Left lung (tissue), 10 donors: Measurements from ENCODE around the gene HRAS. TPM values are rescaled to one million over a fixed set of nuclear protein-coding genes. Genes with fewer than 3 reads are reported as not detected.

Experiments
- ATAC-seq: fragments of 200-7000 bp; cut with Tn5 transposase; one replicate; pipeline ENCODE4 v1.9.1; 2020; ENCODE audit warnings: moderate library complexity
- DNase-seq, 4 donors: peaks; one replicate each; pipeline ENCODE4 v3.0.0-alpha.2; 2013 to 2020
- H3K27ac ChIP-seq, 2 donors: fragments of 200-600 bp; sonication (generic) in 1 of 2; one replicate each; pipeline versions ENCODE4 v1.5.0 to v1.8.0; 2020 to 2021
- H3K27me3 ChIP-seq, 2 donors: fragments of 200-600 bp; sonication (generic) in 1 of 2; one replicate each; pipeline versions ENCODE4 v1.5.0 to v1.8.0; 2020 to 2021
- H3K36me3 ChIP-seq, 2 donors: fragments of 200-600 bp; sonication (generic) in 1 of 2; one replicate each; pipeline versions ENCODE4 v1.5.0 to v1.8.0; 2020 to 2021
- H3K4me1 ChIP-seq, 2 donors: fragments of 200-600 bp; one replicate each; pipeline ENCODE4 v1.8.0; 2021
- H3K4me3 ChIP-seq, 2 donors: fragments of 200-600 bp; sonication (generic) in 1 of 2; one replicate each; pipeline versions ENCODE4 v1.5.0 to v1.8.0; 2020 to 2021; ENCODE audit warnings: mild to moderate bottlenecking in 1 of 2
- H3K9me3 ChIP-seq, 2 donors: fragments of 200-600 bp; sonication (generic) in 1 of 2; one replicate each; pipeline versions ENCODE4 v1.5.0 to v1.8.0; 2020 to 2021
- intact Hi-C, 2 donors: fragments of 100-400 bp; cut with DNase I; formaldehyde crosslinking; loops; one replicate each; pipeline versions ENCODE4 v1.11.2 to v1.14.2; 2022
- polyA plus RNA-seq, 6 donors: library from polyadenylated mRNA; unstranded; fragments of 120-200 nt; gene quantifications; one replicate each; pipeline ENCODE4 v1.2.1, GENCODE V29; 2013; ENCODE audit not compliant: insufficient read length in 6 of 6
- total RNA-seq, 2 donors: library from RNA; stranded (reverse); fragmentation: NEBNext Ultra II Directional; extraction: Animal tissue kit (Norgen Biotek cat#: 25700); gene quantifications; one replicate each; pipeline ENCODE4 v1.2.1, GENCODE V29; 2021
- TF ChIP-seq, protein P1 (sequence below), 2 donors: fragments of 200-600 bp; sonication (generic) in 1 of 2; IDR thresholded peaks; one replicate each; pipeline versions ENCODE4 v1.5.0 to v1.8.0; 2021; ENCODE audit warnings: antibody characterized with exemption in 2 of 2
- donor health status: DM: no; HTN: yes; CAD: no.
- donor health status: DM: no; HTN: no; CAD: no.

HRAS gene
- total and polyA plus RNA-seq, 8 donors = 32.4 to 52.4 (median 37.9) TPM

DNA sequence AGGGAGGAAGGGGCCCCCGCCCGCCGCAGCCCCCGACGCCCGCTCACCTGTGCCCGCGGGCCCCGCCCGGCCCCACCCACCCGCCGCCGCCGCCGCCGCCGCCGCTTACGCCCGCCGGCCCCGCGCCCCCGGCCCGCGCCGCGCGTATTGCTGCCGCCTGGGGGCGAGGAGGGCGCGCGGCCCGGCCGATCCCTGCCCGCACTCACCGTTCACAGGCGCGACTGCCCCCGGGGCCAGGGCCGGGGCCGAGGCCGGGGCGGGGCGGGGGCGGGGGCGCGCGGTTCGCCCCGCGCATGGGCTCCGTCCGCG lies 212 bp downstream of the HRAS start:
- Histone ChIP-seq H3K4me3 (peak overlapping the region; percentile 80 to 88), H3K4me1 (peaks cover 14 to 46% of the 10 kb centered on the region in 2 donors), H3K27ac (no peak overlapping the region), H3K27me3 (peaks cover 0 to 29% of the 10 kb centered on the region in 2 donors), H3K36me3 (peaks cover 0 to 29% of the 10 kb centered on the region in 2 donors), H3K9me3 (no peaks in the 10 kb centered on the region)
- DNase-seq (no peak), ATAC-seq (no peak)
- intact Hi-C loops = no loop called here
- TF ChIP-seq, protein P1, sequence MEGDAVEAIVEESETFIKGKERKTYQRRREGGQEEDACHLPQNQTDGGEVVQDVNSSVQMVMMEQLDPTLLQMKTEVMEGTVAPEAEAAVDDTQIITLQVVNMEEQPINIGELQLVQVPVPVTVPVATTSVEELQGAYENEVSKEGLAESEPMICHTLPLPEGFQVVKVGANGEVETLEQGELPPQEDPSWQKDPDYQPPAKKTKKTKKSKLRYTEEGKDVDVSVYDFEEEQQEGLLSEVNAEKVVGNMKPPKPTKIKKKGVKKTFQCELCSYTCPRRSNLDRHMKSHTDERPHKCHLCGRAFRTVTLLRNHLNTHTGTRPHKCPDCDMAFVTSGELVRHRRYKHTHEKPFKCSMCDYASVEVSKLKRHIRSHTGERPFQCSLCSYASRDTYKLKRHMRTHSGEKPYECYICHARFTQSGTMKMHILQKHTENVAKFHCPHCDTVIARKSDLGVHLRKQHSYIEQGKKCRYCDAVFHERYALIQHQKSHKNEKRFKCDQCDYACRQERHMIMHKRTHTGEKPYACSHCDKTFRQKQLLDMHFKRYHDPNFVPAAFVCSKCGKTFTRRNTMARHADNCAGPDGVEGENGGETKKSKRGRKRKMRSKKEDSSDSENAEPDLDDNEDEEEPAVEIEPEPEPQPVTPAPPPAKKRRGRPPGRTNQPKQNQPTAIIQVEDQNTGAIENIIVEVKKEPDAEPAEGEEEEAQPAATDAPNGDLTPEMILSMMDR (IDR thresholded peaks at IDR 0.05) = no peak

DNA sequence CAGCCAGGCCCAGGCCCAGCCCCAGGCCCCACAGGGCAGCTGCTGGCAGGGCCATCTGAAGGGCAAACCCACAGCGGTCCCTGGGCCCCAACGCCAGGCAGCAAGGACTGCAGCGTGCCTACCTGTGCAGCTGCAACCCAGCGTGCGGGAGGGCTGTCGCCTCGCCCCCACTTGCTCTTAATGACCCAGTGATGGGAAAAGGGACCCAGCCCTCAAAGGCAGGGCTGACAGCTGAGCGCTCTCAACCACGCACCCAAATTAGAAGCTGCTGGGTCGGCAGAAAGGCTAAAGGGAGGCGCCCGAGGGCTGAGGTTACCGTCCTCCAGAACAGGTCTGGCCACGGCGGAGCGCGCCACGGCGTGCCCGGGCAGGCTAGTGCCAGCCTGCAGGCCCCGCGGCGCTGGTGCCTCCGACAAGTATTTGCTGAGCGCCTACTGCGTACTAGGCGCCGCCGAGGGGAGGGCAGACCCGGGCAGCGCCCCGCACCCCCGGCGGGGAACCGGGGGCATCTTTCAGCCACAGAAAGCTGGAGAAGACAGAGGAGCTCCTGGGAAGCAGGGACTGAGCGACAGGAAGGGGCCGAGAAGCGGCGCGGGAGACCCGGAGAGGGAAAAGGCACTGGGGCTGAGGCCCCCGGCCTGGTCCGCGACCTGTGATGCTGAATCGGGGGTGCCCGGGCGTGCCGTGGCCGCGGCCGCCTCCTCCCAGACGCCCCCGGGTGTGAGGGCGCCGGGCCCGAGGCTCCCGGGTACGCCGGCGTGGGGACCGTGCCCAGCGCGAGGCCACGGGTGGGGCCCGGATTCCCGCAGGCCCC lies 773 bp downstream of the HRAS start:
- ATAC-seq = peak; percentile 10
- intact Hi-C loops = no loop called here
- TF ChIP-seq, protein P1 (IDR thresholded peaks at IDR 0.05) = no peak
- DNase-seq = peak in 3 of 4 donors; percentile 21 to 88 (median 50)
- H3K4me3 ChIP-seq = peak overlapping the region; percentile 80 to 88
- peaks cover 0 to 29% of the 10 kb centered on the region in 2 donors for H3K27me3 ChIP-seq
- peaks cover 14 to 46% of the 10 kb centered on the region in 2 donors for H3K4me1 ChIP-seq
- H3K27ac ChIP-seq = peak overlapping the region; percentile 26 to 61
- H3K9me3 ChIP-seq = no peaks in the 10 kb centered on the region
- H3K36me3 ChIP-seq = peaks cover 0 to 32% of the 10 kb centered on the region in 2 donors

DNA sequence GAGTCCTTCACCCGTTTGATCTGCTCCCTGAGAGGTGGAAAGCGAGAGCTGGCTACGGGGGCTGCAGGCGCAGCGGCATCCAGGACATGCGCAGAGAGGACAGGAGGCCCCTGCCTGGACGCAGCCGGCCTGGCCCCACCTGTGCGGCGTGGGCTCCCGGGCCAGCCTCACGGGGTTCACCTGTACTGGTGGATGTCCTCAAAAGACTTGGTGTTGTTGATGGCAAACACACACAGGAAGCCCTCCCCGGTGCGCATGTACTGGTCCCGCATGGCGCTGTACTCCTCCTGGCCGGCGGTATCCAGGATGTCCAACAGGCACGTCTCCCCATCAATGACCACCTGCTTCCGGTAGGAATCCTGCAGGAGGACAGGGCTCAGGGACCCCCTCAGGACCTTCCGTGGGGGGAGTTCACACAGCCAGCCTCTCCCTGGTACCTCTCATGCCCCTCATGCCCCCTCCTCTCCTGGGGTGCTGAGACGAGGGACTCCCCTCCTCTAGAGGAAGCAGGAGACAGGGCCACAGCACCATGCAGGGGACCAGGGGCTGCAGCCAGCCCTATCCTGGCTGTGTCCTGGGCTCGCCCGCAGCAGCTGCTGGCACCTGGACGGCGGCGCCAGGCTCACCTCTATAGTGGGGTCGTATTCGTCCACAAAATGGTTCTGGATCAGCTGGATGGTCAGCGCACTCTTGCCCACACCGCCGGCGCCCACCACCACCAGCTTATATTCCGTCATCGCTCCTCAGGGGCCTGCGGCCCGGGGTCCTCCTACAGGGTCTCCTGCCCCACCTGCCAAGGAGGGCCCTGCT lies 1.6 kb downstream of the HRAS start:
- Histone ChIP-seq H3K36me3 (peaks cover 0 to 32% of the 10 kb centered on the region in 2 donors), H3K9me3 (no peaks in the 10 kb centered on the region), H3K27me3 (peaks cover 0 to 29% of the 10 kb centered on the region in 2 donors), H3K27ac (no peak overlapping the region), H3K4me1 (peaks cover 14 to 46% of the 10 kb centered on the region in 2 donors), H3K4me3 (peak overlapping the region; percentile 80 to 88)
- TF ChIP-seq, protein P1 (IDR thresholded peaks at IDR 0.05) = no peak
- ATAC-seq = no peak
- DNase-seq = peak in 1 of 4 donors; percentile 33
- intact Hi-C loops = no loop called here

DNA sequence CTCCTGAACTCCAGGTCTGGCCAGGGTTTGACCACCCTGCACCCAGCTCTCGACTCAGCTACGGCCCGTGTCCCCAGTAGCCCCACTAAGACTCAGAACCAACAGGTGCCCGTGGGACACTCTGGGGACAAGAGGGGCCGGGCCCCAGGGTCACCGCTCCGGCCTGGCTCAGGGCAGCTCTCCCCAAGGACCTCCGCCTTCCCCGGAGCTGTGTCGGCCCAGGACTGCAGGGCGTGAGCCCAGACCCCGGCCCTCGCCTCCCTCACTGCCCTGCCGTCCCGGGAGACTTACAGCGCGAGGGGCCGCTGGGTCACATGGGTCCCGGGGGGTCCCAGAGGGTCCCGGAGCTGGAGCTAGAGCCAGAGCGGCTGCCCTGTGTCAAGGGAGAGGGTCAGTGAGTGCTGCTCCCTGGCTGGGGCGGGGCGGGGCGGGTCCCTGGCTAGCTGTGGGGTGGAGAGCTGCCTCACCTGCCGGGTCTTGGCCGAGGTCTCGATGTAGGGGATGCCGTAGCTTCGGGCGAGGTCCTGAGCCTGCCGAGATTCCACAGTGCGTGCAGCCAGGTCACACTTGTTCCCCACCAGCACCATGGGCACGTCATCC lies 2.3 kb downstream of the HRAS start:
- Histone ChIP-seq H3K4me3 (no peak overlapping the region), H3K4me1 (peaks cover 14 to 43% of the 10 kb centered on the region in 2 donors), H3K27ac (no peak overlapping the region), H3K27me3 (peaks cover 0 to 23% of the 10 kb centered on the region in 2 donors), H3K36me3 (peaks cover 0 to 32% of the 10 kb centered on the region in 2 donors), H3K9me3 (no peaks in the 10 kb centered on the region)
- intact Hi-C loops = no loop called here
- no peak for ATAC-seq
- no peak for DNase-seq
- TF ChIP-seq, protein P1 (IDR thresholded peaks at IDR 0.05) = no peak
